ENCODE results near the gene LPGAT1. TPM values are rescaled to one million over a fixed set of nuclear protein-coding genes. Genes with fewer than 3 reads are reported as not detected.
A peak's percentile ranks its signal among the peaks of the same experiment; 100 is the strongest.

The LPGAT1 gene
- total RNA-seq, 1 donor from 2014 or later = 35.5 TPM

DNA sequence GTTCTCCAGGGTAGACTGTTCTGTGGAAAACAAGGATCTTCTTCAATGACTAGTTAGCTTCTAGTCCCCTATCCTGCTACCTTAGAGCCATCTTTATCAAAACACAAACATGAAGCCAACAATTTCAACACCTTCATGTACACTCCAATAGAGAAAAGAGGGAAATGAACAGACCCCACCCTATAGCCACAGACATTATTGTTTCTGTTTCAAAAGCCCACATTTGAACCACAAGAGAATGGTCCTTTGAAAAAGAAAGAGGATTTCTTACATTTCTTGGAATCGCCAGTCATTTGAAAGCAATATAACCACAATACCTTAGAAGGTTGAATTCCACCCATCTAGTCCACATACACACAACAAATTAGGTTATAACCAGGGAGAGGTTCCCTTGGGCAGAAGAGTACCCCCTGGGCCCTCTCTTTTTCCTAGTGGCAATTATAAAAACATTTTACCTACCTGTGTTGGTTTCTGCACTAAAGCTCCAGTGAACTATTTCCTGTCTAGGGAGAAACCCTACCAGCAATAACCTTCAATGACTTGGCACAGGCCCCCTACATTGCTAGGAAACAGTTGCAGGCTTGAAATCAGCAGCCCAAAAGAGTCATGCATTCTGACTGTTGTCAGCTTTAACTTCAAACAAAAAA, 2.7 kb upstream of the LPGAT1 start:
- TF ChIP-seq, protein P1, sequence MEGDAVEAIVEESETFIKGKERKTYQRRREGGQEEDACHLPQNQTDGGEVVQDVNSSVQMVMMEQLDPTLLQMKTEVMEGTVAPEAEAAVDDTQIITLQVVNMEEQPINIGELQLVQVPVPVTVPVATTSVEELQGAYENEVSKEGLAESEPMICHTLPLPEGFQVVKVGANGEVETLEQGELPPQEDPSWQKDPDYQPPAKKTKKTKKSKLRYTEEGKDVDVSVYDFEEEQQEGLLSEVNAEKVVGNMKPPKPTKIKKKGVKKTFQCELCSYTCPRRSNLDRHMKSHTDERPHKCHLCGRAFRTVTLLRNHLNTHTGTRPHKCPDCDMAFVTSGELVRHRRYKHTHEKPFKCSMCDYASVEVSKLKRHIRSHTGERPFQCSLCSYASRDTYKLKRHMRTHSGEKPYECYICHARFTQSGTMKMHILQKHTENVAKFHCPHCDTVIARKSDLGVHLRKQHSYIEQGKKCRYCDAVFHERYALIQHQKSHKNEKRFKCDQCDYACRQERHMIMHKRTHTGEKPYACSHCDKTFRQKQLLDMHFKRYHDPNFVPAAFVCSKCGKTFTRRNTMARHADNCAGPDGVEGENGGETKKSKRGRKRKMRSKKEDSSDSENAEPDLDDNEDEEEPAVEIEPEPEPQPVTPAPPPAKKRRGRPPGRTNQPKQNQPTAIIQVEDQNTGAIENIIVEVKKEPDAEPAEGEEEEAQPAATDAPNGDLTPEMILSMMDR (conservative IDR thresholded peaks at IDR 0.05; ENCODE audit: low read depth, low read length) = no peak

DNA sequence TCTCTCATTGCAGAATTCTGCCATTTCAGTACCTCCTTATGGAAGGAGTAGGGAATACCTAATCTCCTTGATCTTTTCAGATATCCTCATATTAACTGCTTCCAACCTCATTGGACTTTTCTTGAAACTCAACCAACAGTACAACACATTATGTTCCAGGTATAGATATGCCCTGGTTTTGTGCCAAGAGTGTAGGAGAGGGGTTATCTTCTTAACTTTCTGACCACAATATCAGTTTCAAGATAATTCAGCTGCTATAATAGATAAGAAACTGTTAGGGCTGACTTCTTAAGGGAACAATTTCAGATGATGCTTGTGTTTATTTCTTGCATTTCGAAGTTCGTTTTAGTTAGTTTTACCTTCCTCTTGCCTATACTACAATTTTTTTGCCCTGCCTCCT, 2.1 kb upstream of the LPGAT1 start:
- DNase-seq (ENCODE audit: low read depth) = no peak
- TF ChIP-seq, protein P1 (conservative IDR thresholded peaks at IDR 0.05; ENCODE audit: low read depth, low read length) = no peak
- no peak overlapping the region for H3K4me3 ChIP-seq (ENCODE audit: low read depth, low read length)

More for the DNA sequence above, 2.7 kb upstream of the LPGAT1 start:
- H3K4me3 ChIP-seq (ENCODE audit: low read depth, low read length) = no peak overlapping the region
- DNase-seq (ENCODE audit: low read depth) = no peak

DNA sequence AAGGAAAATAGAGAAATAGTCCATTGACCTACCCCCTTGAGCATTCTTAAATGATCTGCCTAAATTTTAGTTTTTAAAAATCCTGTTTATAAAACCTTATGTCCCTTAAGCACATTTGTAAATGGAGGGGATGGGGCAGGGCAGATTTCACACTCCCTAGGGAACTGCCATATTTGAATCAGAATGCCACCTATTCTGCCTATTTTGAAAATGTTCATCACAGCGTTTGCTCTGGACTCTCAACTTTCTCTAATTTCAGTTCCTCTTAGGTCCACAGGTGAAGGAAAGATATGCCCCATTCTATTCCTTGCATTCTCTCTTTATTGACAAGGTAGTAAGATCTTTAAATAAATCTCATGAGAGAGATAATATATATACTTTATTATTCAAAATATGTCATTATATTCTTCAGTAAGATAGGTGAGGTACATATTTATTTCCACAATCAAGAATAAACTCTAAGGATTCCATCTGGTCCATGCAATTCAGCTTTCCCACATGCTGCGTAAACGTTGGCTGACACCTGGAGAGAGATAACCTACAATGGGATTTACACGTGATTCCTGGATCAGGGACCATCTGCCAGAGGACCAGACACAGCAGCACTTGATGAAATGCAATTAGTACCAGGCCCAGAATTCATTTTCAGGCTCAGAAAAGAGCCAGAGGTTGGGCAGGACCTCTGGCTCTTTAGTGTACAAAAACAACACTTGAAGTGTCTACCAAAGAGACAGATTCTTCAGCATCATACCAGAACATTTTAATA, 1.2 kb upstream of the LPGAT1 start:
- TF ChIP-seq, protein P1 (conservative IDR thresholded peaks at IDR 0.05; ENCODE audit: low read depth, low read length) = no peak
- H3K4me3 ChIP-seq (ENCODE audit: low read depth, low read length) = no peak overlapping the region

DNA sequence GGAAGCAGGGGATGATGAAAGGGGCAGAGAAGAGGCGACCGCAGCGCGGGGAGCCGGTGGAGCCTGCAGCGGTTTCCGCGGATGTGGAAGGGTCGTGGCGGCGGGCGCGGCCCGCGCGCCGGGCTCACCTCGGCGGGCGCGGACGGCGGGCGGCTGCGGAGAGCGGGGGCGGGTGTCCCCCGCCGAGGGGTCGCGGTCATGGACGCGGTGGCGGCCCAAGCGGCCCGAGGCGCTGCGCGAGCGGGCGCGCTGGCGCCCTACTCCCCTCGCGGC, 572 bp downstream of the LPGAT1 start:
- no peak for DNase-seq (ENCODE audit: low read depth)
- TF ChIP-seq, protein P1 (conservative IDR thresholded peaks at IDR 0.05; ENCODE audit: low read depth, low read length) = no peak
- H3K4me3 ChIP-seq (ENCODE audit: low read depth, low read length) = peak overlapping the region; percentile 75

More for the DNA sequence above, 1.2 kb upstream of the LPGAT1 start:
- DNase-seq (ENCODE audit: low read depth) = no peak

DNA sequence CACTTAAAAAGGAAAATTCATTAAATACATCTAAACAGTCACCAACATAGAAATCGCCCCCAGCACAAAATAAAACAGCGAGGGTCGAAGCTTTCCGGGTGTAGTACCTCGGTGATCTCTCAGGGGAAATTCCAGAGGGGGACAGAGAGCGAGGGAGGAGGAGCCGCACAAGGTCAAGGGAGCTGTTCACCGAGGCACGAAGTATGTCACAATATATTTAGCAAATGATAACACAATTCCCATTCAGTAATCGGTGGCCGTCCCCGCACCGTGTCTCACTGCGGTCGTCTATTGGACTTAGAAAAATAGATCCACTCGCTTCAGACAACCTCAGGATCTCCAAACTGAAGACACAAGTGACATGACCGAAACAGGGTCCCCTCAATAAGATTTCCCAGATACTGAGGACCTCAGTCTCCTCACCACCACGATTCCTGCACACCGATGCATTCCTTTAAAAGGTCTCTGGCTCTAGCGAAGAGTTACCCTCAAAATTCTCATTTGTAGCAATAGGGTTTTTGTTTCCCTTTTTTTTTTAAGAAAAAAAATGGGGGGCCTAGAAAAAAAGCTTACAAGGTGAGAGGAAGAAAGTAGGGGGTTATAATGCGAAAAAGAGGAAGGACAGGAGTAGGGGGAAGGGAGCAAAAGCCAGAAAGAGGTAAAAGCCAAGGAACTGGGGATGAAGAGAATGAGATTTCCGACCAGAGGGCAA, 1.1 kb downstream of the LPGAT1 start:
- TF ChIP-seq, protein P1 (conservative IDR thresholded peaks at IDR 0.05; ENCODE audit: low read depth, low read length) = peak; percentile 25
- H3K4me3 ChIP-seq (ENCODE audit: low read depth, low read length) = peak overlapping the region; percentile 75
- DNase-seq (ENCODE audit: low read depth) = peak; percentile 12

DNA sequence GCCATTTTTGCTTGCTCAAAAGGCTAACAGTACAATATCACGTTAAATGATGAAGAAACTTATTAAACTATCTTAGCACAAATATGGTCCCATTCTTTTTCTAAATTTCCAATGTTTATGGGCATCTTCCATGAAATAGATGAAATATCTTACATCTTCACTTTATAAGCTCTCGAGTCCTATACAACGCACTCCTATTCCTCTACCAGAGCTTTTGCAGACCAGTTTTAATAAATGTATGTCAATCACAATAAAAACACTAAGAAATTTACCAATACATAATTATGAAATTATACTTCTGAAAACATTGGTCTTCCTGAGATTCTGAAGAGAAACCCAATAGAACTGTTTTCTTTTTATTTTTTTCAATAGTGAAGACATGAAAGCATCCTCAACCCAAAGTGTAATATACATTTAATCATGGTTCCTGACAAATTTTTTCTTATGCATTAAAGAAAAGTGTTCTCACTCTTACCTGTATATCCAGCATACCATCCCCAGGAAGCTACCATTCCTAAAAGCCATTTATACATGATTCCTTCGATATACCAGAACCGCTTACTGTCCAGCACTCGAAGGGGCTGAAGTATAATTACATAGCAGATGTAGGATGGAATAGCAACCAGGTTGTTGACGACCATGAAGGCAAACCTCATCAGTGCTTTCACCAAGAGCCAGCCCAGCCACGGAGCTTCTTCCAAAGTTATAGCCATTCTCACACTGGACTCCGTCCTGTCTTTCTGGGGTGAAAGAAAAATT, 1.8 kb downstream of the LPGAT1 start:
- peak overlapping the region; percentile 75 for H3K4me3 ChIP-seq (ENCODE audit: low read depth, low read length)
- TF ChIP-seq, protein P1 (conservative IDR thresholded peaks at IDR 0.05; ENCODE audit: low read depth, low read length) = no peak
- no peak for DNase-seq (ENCODE audit: low read depth)
